Fibroblast of gingiva (primary cell): ENCODE data around the gene DCD.

ENCODE experiments used
- DNase-seq: peaks from one replicate; pipeline ENCODE4 v3.0.0-alpha.2; 2011; ENCODE audit warnings: low read depth

Gene DCD

GRCh38 chr12:54606556-54606955 lies 41.6 kb downstream of the DCD start:
- no peak for DNase-seq

- no peak for DNase-seq
Measured at GRCh38 chr12:54605138-54605970, 42.8 kb downstream of the DCD start.

- no peak for DNase-seq
Measured at GRCh38 chr12:54604436-54604835, 43.7 kb downstream of the DCD start.

GRCh38 chr12:54603872-54604271 lies 44.3 kb downstream of the DCD start:
- no peak for DNase-seq

- peak; percentile 52 for DNase-seq
Measured at GRCh38 chr12:54603173-54603814, 44.9 kb downstream of the DCD start.

- DNase-seq = no peak
Measured at GRCh38 chr12:54602661-54603060, 45.5 kb downstream of the DCD start.

- no peak for DNase-seq
Measured at GRCh38 chr12:54601841-54602240, 46.3 kb downstream of the DCD start.

- DNase-seq = no peak
Measured at GRCh38 chr12:54598970-54599369, 49.2 kb downstream of the DCD start.

- DNase-seq = peak; percentile 48
Measured at GRCh38 chr12:54596526-54596946, 51.6 kb downstream of the DCD start.

- DNase-seq = no peak
Measured at GRCh38 chr12:54595471-54595870, 52.7 kb downstream of the DCD start.
